ENCODE measurements around the gene B3GLCT.
A peak's percentile ranks its signal among the peaks of the same experiment; 100 is the strongest.

Gene B3GLCT

GRCh38 chr13:31357581-31357980 lies 157.8 kb downstream of the B3GLCT start:
- peak; percentile 1 for DNase-seq

GRCh38 chr13:31361673-31362072 lies 161.9 kb downstream of the B3GLCT start:
- DNase-seq: no peak

GRCh38 chr13:31365630-31366029 lies 165.9 kb downstream of the B3GLCT start:
- DNase-seq: no peak

GRCh38 chr13:31367410-31367809 lies 167.6 kb downstream of the B3GLCT start:
- no peak for DNase-seq

- DNase-seq: no peak
These were observed 169.4 kb downstream of the B3GLCT start for GRCh38 chr13:31369213-31369612.

- DNase-seq: no peak
These were observed 172.7 kb downstream of the B3GLCT start for GRCh38 chr13:31372454-31372853.

- no peak for DNase-seq
These were observed 174.9 kb downstream of the B3GLCT start for GRCh38 chr13:31374682-31375081.

GRCh38 chr13:31377946-31378345 lies 178.2 kb downstream of the B3GLCT start:
- no peak for DNase-seq

GRCh38 chr13:31380715-31381114 lies 180.9 kb downstream of the B3GLCT start:
- no peak for DNase-seq
